ENCODE results near the gene LIMS4. TPM values are rescaled to one million over a fixed set of nuclear protein-coding genes. Genes with fewer than 3 reads are reported as not detected.
"Not testable (repeated sequence)": the region's sequence is repeated elsewhere in the genome, so short reads cannot be mapped to it uniquely, and the experiment has no call there.

LIMS4 gene
- total RNA-seq, 1 donor from 2014 or later: 3.3 TPM

GRCh38 chr2:110441905-110442304, 30.7 kb downstream of the LIMS4 start:
- not testable (repeated sequence) for H3K4me1 Mint-ChIP-seq (ENCODE audit: low read depth); H3K27ac Mint-ChIP-seq (ENCODE audit: unreplicated experiment); H3K36me3 Mint-ChIP-seq (ENCODE audit: low read depth); H3K9me3 Mint-ChIP-seq (ENCODE audit: low read depth); H3K27me3 Mint-ChIP-seq (ENCODE audit: low read depth); H3K4me3 Mint-ChIP-seq (ENCODE audit: unreplicated experiment); DNase-seq (ENCODE audit: low spot score)

GRCh38 chr2:110434565-110434964, 38.1 kb downstream of the LIMS4 start:
- not testable (repeated sequence) for H3K27ac Mint-ChIP-seq (ENCODE audit: unreplicated experiment); H3K36me3 Mint-ChIP-seq (ENCODE audit: low read depth); H3K9me3 Mint-ChIP-seq (ENCODE audit: low read depth); H3K27me3 Mint-ChIP-seq (ENCODE audit: low read depth); DNase-seq (ENCODE audit: low spot score); H3K4me3 Mint-ChIP-seq (ENCODE audit: unreplicated experiment); H3K4me1 Mint-ChIP-seq (ENCODE audit: low read depth)

GRCh38 chr2:110425725-110426124, 46.9 kb downstream of the LIMS4 start:
- H3K36me3 Mint-ChIP-seq (ENCODE audit: low read depth); H3K27me3 Mint-ChIP-seq (ENCODE audit: low read depth); H3K4me1 Mint-ChIP-seq (ENCODE audit: low read depth); H3K4me3 Mint-ChIP-seq (ENCODE audit: unreplicated experiment); H3K9me3 Mint-ChIP-seq (ENCODE audit: low read depth); H3K27ac Mint-ChIP-seq (ENCODE audit: unreplicated experiment); DNase-seq (ENCODE audit: low spot score): not testable (repeated sequence)

GRCh38 chr2:110424421-110424820, 48.2 kb downstream of the LIMS4 start:
- peak; percentile 10 for DNase-seq (ENCODE audit: low spot score)
- H3K27me3 Mint-ChIP-seq (ENCODE audit: low read depth); H3K36me3 Mint-ChIP-seq (ENCODE audit: low read depth); H3K4me3 Mint-ChIP-seq (ENCODE audit: unreplicated experiment); H3K27ac Mint-ChIP-seq (ENCODE audit: unreplicated experiment); H3K9me3 Mint-ChIP-seq (ENCODE audit: low read depth); H3K4me1 Mint-ChIP-seq (ENCODE audit: low read depth): not testable (repeated sequence)

GRCh38 chr2:110423574-110423962, 49.0 kb downstream of the LIMS4 start:
- not testable (repeated sequence) for H3K27ac Mint-ChIP-seq (ENCODE audit: unreplicated experiment); H3K27me3 Mint-ChIP-seq (ENCODE audit: low read depth); H3K4me1 Mint-ChIP-seq (ENCODE audit: low read depth); H3K4me3 Mint-ChIP-seq (ENCODE audit: unreplicated experiment); H3K9me3 Mint-ChIP-seq (ENCODE audit: low read depth); H3K36me3 Mint-ChIP-seq (ENCODE audit: low read depth); DNase-seq (ENCODE audit: low spot score)

GRCh38 chr2:110422852-110423573, 49.6 kb downstream of the LIMS4 start:
- H3K9me3 Mint-ChIP-seq (ENCODE audit: low read depth): not testable (repeated sequence)

GRCh38 chr2:110420641-110421354, 51.8 kb downstream of the LIMS4 start:
- not testable (repeated sequence) for DNase-seq (ENCODE audit: low spot score); H3K4me3 Mint-ChIP-seq (ENCODE audit: unreplicated experiment); H3K27ac Mint-ChIP-seq (ENCODE audit: unreplicated experiment); H3K36me3 Mint-ChIP-seq (ENCODE audit: low read depth); H3K27me3 Mint-ChIP-seq (ENCODE audit: low read depth); H3K9me3 Mint-ChIP-seq (ENCODE audit: low read depth); H3K4me1 Mint-ChIP-seq (ENCODE audit: low read depth)

More at GRCh38 chr2:110422852-110423573, 49.6 kb downstream of the LIMS4 start:
- DNase-seq (ENCODE audit: low spot score); H3K36me3 Mint-ChIP-seq (ENCODE audit: low read depth); H3K27me3 Mint-ChIP-seq (ENCODE audit: low read depth); H3K4me1 Mint-ChIP-seq (ENCODE audit: low read depth); H3K27ac Mint-ChIP-seq (ENCODE audit: unreplicated experiment); H3K4me3 Mint-ChIP-seq (ENCODE audit: unreplicated experiment): not testable (repeated sequence)

GRCh38 chr2:110407142-110407541, 65.5 kb downstream of the LIMS4 start:
- H3K4me1 Mint-ChIP-seq (ENCODE audit: low read depth); H3K4me3 Mint-ChIP-seq (ENCODE audit: unreplicated experiment); H3K36me3 Mint-ChIP-seq (ENCODE audit: low read depth); DNase-seq (ENCODE audit: low spot score); H3K27me3 Mint-ChIP-seq (ENCODE audit: low read depth); H3K27ac Mint-ChIP-seq (ENCODE audit: unreplicated experiment); H3K9me3 Mint-ChIP-seq (ENCODE audit: low read depth): not testable (repeated sequence)

GRCh38 chr2:110404988-110405387, 67.6 kb downstream of the LIMS4 start:
- H3K27ac Mint-ChIP-seq (ENCODE audit: unreplicated experiment); H3K27me3 Mint-ChIP-seq (ENCODE audit: low read depth); H3K4me3 Mint-ChIP-seq (ENCODE audit: unreplicated experiment); H3K36me3 Mint-ChIP-seq (ENCODE audit: low read depth); H3K4me1 Mint-ChIP-seq (ENCODE audit: low read depth); H3K9me3 Mint-ChIP-seq (ENCODE audit: low read depth); DNase-seq (ENCODE audit: low spot score): not testable (repeated sequence)

GRCh38 chr2:110404246-110404645, 68.4 kb downstream of the LIMS4 start:
- H3K4me1 Mint-ChIP-seq (ENCODE audit: low read depth); H3K27me3 Mint-ChIP-seq (ENCODE audit: low read depth); H3K27ac Mint-ChIP-seq (ENCODE audit: unreplicated experiment); H3K36me3 Mint-ChIP-seq (ENCODE audit: low read depth); H3K9me3 Mint-ChIP-seq (ENCODE audit: low read depth); DNase-seq (ENCODE audit: low spot score); H3K4me3 Mint-ChIP-seq (ENCODE audit: unreplicated experiment): not testable (repeated sequence)
